EH (cell line): ENCODE data around the gene DTD2.
A peak's percentile ranks its signal among the peaks of the same experiment; 100 is the strongest.
"Not testable (repeated sequence)": the region's sequence is repeated elsewhere in the genome, so short reads cannot be mapped to it uniquely, and the experiment has no call there.

Experiments
- DNase-seq: peaks from one replicate; pipeline ENCODE4 v3.0.0-alpha.2; 2015; ENCODE audit warnings: low read depth

The DTD2 gene

DNA sequence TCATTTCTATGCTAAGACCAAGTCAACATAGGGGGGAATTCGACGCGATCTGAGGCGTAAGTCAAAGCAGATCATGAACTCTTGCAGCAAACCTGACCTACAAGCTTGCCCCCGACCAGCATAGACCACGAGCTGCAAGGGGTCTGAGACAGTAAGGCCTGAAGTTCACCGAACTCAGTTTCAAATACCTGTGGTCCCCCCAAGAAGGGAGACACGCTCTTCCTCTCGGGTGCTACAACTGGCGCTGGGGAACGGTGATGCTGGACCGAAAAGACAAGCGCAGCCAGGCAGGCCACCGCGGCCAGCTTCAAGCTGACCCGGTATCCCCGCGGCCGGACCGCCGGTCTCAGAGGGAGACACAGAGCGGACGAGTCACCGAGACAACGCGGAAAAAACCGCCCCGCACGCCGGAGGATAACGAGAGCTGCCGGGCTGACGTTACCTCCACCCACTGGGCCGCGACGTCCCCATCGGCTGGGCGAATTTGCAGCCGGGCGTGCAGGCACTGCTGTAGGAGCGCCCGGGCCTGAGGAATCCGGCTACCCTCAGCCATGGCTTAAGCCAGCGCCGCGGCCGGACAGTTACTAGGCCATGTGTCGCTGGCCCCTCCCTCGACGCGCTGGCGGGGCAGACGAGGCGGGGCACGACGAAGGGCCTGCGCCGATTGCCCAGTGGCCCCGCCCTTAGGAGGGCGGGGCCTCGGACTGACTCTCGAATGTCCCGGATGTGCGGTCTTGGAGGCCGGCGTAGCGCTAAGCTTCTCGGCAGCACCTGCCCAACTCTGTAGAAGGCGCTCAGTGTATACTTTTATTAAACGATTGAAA is at the start of gene DTD2:
TSS of gene DTD2 (minus strand) at position 666 of the 824 bp plus-strand sequence. CDS start at position 553, 113 bp downstream.
- peak; percentile 95 for DNase-seq

DNA sequence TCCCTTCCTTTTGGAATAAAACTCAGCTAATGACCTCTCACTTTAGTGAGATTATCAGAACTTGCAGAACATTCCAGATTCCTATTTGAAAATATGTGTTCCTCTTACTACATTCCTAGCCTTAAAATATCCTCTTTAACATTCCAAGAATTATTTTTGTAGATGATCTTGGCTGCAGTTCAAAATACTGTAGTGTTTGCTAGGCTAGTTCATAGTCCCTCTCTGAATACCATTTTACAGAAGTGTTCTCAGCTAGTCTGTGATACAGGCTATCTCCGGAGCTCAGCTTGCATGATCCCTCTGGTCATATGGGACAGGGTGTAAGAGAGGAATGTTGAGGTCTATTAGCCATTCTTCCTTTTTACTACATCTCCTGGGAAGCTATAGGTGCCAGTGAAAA is 48.1 kb upstream of the DTD2 start:
- peak; percentile 90 for DNase-seq

DNA sequence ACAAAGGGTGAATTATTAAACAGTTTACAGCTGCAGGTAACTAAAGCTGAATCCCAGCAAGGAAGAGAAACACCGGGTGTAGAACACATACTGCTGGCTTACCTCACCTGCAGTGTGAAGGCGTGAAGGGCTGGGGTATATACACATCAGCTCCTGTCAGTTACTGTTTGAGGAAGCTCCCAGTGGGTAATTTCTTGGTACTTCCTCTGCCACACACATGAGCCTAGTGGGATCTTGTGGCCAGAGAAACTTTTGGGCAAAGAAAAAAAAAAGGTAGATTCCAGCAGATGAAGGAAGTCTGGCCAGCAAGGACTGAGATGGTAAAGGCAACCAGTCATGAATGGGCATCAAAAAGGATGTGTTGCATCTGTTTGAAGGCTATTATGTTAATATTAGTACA is 44.6 kb upstream of the DTD2 start:
- no peak for DNase-seq

DNA sequence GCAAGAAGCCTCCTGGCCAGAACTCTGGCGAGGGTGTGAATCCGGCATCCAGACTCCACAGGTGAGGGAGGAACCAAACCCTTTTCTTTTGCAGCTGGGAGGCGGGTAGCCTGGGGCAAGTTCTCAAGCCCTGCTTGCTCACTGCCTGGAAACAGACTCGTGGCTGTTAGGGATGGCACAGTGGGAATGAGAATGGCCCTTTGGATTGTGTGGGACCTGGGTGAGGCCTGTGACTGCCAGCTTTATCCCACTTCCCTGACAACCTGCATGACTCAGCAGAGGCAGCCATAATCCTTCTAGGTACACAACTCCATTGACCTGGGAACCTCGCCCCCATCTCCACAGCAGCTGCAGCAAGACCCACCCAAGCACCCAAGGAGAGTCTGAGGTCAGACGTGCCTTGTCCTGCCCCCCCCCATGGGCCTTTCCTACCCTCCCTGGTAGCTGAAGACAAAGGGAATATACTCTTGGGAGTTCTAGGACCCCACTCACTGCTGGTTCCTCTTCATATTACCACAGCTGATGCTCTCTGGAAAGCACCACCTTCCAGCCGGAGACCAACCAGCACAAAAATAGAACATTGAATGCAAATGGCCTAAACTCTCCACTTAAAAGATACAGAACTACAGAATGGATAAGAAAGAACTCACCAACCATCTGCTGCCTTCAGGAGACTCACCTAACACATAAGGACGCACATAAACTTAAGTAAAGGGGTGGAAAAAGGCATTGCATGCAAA is 35.6 kb upstream of the DTD2 start:
- DNase-seq, result no peak

DNA sequence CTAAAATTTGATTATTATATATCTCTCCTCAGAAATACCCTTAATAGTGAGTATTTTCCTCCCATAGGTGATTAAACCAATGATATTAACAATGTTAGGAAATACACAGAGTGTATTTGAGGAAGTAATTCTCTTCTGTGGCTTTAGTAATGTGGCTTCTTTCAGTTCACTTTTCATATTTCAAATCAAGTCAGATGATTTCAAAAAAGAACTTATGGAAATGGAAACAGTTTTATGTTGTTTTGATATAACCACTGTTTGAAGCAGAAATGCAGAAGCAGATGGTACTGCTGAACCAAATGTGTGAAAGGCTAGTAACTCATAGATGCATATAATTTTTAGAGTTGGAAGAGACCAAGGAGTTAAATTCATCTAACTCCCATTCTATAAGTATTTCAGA is 32.4 kb upstream of the DTD2 start:
- DNase-seq, result no peak

DNA sequence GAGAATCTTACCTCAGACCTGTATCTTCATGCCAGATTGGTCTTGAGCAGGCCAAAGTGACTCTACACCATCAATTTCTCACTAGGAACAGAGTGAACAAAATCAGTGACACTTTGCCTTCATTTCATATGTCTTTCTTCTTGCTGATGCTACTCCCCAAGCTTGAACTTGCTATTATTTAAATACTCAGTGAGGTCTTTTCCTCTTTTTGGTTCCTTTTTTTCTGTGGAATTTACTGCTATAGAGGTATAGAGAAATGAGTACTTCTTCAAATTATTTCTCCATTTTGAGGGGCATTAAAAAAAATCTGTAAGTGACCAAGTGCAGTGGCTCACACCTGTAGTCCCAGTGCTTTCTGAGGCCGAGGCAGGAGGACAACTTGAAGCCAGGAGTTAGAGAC is 30.6 kb upstream of the DTD2 start, which contains the start of gene GPR33:
TSS of gene GPR33 (minus strand) at position 154 of the 400 bp plus-strand sequence. CDS start 4,074 bp downstream, outside the sequence.
- DNase-seq, result no peak

DNA sequence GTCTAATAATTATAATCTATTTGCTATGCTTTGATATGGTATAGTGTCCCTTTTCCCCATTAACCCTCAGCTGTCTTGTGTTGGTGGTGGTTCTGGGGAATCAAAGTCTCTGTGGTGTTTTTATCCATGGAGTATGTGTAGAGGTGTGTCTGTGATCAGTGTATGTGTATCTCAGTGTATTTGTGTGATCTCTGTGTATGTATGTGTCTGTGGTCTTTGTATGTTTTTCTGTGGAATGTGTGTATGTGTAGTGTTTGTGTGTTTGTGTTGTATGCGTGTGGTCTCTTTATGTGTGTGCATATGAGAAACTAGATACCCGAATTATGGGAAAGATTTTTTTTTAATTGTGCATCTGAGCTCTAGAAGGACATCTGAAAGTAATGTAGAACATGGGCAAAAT is 29.5 kb upstream of the DTD2 start:
- DNase-seq, result no peak

DNA sequence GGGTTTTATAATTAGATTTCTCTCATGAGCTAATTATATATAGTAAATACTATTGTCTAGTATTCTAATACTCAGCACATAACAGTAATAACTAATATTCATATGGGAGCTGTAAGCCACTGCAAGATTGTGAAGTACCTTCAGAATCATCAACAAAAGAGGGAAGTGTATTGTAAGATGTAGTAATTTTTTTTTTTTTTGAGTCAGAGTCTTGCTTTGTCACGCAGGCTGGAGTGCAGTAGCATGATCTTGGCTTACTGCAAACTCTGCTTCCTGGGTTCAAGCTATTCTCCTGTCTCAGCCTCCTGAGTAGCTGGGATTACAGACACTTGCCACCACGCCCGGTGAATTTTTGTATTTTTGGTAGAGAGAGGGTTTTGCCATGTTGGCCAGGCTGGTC is 27.4 kb upstream of the DTD2 start:
- no peak for DNase-seq

DNA sequence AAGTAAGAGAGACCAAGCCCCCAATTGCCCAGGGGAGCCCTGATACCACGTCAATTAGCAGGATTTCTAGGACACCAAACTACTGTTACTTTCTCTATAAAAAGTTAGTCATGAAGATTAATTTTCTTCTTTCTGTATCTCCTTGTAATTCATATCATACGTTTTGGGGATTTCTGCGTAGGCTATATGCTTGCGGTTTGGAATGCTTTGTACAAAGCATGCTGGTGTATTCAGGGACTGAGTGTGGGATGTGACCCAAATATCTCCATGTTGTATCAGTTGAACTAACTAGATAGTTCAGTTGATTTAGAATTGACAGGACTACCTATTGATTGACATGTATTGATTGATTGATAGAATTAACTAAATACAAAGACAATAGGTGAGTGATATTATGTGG is 22.9 kb upstream of the DTD2 start:
- DNase-seq, result no peak

DNA sequence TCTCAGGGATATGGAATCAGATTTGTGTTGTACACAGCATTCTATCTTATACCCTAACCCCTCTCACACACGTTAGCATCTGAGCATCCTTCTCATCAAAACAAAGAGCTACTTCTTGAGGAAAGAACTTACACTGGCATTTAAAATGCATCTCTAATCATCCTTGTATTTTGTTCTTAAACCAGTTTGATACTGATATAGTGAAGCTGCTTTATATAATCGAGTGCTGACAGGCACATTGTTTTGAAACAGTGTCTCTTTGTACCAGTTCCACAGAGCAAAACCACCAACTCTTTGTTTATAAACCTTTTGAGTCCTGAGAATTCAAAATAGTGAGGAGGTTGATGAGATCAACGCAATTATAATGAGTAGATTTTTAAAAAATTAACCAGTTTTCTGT is 21.7 kb upstream of the DTD2 start:
- DNase-seq, result no peak

DNA sequence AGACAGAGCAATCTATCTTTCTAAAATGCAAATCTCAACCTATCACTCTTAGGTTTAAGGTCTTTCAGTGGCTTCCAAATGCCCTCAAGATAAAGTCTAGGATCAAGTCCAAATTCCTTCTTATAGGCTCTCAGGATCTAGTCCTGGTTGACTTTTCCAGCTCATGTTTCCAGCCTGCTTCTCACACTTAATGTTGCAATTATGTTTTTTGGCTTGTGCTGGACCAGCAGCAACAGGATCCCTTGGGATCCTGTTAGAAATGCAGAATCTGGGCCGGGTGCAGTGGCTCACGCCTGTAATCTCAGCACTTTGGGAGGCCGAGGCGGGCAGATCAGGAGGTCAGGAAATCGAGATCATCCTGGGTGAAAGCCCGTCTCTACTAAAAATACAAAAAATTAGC is 19.9 kb upstream of the DTD2 start:
- no peak for DNase-seq

DNA sequence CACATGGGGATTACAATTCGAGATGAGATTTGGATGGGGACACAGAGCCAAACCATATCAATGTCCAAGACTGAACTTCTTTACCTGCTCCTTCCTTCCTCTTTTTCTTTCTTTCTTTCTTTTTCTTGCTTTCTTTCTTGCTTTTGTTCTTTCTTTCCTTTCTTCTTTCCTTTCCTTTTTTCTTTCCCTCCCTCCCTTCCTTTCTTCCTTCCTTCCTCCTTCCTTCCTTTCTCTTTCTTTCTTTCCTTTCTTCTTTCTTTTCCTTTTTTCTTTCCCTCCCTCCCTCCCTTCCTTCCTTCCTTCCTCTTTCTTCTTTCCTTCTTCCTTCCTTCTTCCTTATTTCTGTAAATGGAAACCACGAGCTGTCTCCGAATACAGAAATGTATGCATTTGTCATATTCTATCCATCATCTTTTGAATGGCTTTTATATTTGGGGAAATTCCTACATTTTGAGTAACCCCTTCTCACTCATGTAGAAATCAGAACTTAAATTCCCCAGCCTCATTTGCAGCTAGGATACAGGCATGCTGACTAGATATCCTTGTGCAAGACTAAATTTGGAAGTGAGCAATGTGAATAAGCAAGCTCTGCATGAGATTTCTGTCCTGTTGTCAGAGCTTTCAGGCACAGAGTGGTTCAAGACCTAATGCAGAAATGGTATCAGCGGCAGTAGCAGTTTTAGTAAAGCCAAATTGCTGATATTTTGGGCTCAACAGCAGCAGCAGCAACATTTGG is 19.0 kb upstream of the DTD2 start:
- DNase-seq, result peak; percentile 4

DNA sequence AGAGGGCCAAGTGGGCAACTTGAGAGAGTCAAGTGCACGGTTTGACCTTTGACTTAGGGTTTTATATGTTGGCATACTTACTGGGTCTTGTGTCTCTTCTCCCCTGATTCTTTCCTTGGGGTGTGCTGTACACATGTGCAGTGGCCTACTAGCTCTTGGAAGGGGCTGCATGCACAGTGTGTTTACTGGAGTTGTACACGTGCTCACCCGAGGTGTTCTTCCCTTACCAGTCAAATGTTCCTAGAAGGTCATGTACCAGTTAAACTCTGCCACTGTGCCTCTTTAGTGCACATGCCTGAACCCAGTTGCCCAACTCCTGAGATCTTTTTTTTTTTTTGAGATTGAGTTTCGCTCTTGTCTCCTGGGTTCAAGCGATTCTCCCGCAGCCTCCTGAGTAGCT is 9.2 kb upstream of the DTD2 start:
- DNase-seq, result no peak

DNA sequence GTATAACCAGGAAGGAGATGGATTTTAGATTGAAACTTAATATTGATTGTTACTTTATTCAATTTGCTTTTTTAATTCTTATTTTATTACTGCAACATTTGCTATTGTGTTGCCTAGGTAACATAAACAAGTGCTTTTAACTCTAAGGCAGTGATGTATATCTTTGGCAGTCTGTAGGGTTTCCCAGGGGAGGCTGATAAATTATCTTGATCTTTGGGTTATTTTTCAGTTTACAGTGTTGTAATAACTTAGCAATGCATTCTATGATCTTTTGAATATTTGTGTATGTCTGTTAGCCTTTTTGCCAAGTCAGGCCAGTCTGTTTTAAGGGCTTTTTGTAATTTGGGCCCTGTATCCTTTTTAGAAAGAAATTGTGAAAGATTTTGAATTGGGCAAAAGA is 7.8 kb upstream of the DTD2 start:
- DNase-seq, result peak; percentile 33

DNA sequence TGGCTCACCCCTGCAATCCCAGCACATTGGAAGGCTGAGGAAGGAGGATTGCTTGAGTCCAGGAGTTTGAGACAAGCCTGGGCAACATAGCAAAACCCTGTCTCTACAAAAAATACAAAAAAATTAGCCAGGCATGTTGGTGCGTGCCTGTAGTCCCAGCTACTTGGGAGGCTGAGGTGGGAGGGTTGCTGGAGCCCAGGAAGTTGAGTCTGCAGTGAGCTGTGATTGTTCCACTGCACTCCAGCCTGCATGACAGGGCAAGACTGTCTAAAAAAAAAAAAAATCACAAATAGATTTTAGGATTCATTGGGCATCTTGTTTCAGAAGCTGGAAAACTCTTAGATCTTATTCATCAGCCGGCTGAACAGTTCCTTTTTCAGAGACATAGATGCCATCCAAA is 5.1 kb upstream of the DTD2 start:
- DNase-seq, result not testable (repeated sequence)

DNA sequence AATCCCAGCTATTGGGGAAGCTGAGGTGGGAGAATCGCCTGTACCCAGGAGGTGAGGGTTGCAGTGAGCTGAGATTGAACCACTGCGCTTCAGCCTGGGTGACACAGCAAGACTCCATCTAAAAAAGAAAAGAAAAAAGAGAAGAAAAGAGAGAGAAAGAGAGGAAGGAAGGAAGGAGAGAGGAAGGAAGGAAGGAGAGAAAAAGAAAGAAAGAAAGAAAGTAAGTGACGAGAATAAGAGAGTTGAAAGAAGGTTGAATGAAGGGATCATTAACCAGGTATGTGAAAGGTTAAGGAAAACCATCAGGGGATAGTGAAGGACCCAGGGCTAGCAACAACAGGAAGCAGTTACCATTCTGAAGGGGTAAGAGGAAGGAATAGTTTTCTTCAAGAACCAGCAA is 4.2 kb upstream of the DTD2 start:
- no peak for DNase-seq

DNA sequence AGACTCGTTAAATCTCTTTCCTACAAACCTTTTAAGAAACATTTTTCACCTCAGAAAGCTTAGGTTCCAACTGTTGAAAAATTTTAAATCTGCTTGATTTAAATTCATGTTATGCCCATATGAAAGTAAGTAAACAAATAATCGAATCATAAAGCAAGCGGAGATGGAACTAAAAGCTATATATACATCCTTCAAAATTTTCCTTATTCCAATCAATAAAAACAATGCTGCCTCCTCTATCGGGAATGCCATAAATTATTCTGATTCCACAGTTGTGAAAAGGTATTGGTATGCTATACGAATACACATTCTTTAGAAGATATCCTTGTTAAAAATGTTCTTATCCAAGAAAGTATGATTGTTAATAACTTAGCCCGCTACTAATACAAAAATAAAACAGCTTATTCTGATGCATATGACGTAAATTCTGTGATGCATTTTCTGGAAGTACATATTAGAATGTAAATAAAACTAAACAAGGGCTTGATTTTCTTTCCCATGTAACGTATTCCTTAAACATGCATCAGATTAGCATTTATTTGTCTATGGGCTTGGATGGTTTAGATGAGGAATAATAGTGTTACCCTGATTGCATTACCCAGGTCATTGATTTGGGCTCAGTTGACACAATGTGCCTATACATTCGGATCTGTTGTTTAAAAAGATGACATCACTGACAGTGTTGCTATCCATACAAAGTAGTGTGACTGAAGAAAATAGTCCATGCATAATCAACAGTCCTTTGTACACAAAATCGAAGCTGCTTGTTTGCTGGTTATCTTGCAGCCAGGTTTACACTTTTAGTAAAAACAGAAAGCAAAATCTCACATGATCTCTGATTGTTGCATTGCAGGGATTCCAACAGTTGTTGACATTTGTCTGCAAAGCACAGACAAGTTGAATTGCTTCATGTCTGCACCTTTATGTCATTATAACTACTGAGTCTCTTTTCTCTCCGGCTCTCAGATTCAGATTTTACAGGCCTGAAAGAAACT is 656 bp upstream of the DTD2 start:
- DNase-seq, result peak; percentile 11

DNA sequence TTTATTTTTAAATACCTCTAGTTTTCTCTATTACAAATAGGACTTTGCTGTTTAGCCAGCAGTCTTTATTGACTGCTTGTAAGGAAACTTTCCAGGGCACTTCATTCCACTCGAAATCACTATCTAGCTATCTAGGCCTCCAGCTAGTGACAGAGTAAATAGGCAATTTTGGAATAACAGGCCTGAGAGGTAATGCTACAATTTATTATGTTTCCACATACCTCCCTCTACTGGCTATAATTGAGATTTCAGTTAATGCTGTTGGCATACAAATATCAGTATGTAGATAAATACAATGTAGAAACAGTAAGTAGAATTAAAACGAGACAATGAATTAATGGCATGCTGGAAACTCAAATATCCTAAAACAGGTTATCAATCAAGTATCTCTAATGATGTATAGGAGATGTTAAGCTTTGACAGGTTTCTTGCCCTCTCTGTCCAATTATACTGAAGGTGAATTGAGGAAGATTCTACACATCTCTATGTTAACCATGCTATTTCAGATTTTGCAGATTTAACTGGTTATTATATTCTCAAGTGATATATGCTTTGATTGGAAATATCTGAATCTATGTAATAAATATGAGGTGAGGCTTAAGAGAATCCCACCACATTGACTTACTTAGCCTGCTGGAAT is 7.2 kb downstream of the DTD2 start:
- DNase-seq, result peak; percentile 62

DNA sequence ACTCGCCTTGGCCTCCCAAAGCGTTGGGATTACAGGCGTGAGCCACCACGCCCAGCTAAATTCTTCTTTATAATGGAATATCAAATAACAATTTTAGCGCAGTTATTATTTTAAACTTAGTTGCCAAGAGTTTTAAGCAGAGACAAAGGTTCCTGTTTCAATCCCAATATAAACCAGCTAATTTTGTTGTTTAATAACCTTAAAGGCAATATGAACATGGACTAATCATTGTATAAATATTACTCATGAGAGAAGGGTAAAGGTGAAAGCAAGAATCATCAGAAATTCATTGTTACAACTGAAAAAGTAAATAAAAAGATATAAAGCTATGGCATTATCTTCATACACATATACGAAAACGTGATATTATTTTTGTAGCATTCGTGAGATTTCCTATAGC is 8.2 kb downstream of the DTD2 start:
- no peak for DNase-seq

DNA sequence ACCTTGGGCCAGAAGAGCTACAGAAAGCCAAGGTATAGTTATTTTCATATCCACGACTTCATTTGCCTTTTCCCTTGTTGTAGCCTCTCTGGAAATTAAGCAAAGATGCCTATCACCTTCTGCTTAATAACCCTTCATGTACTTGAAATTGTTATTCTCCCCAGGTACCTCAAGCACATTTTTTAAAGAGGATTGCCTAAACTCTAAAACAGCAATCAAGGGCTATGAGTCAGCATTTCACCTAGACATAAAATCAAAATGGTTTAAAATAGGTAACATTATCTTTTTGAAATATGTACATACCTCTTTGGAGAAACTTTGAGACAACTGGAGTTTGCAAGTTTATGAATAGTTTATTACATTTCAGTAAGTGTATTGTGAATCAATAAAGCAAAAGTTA is 11.6 kb downstream of the DTD2 start:
- DNase-seq, result no peak

DNA sequence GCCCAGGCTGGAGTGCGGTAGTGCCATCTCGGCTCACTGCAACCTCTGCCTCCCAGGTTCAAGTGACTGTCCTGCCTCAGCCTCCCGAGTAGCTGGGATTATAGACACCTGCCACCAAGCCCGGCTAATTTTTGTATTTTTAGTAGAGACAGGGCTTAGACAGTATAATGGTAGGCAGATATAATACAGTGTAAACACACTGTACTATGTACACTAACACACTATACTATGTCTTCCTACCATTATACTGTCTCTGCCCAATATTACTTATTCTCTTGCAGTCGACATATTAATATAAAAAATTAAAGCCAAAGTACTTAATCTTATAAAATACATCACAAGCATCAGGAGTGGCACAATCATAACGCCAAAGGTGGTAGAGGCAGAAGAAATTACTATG is 15.0 kb downstream of the DTD2 start:
- no peak for DNase-seq
